Liver (tissue), 9 donors: ENCODE data around the gene ZCCHC14. TPM values are rescaled to one million over a fixed set of nuclear protein-coding genes. Genes with fewer than 3 reads are reported as not detected.

ENCODE experiments used
- DNase-seq: peaks from one replicate; pipeline ENCODE4 v3.0.0-alpha.2; 2017; ENCODE audit warnings: low spot score
- H3K27ac ChIP-seq, 2 donors: one replicate each; pipeline ENCODE4 v1.7.0; 2013; ENCODE audit warnings: inconsistent platforms in 2 of 2, low read length in 2 of 2, control low read depth in 1 of 2, low read depth in 1 of 2, mild to moderate bottlenecking in 1 of 2
- H3K27me3 ChIP-seq, 4 donors: one replicate each; pipeline versions ENCODE4 v1.6.1 to v1.7.0; 2013; ENCODE audit warnings: low read length in 3 of 4, inconsistent platforms in 1 of 4, mild to moderate bottlenecking in 1 of 4, moderate library complexity in 1 of 4; ENCODE audit not compliant: control insufficient read depth in 4 of 4, insufficient read depth in 4 of 4
- H3K36me3 ChIP-seq, 4 donors: one replicate each; pipeline versions ENCODE4 v1.6.1 to v1.7.0; 2013; ENCODE audit warnings: low read length in 3 of 4, mild to moderate bottlenecking in 3 of 4, low read depth in 1 of 4, moderate library complexity in 1 of 4; ENCODE audit not compliant: control insufficient read depth in 4 of 4, insufficient read depth in 3 of 4
- H3K4me1 ChIP-seq, 4 donors: one replicate each; pipeline versions ENCODE4 v1.6.1 to v1.7.0; 2013; ENCODE audit warnings: low read length in 3 of 4, mild to moderate bottlenecking in 3 of 4, moderate library complexity in 1 of 4; ENCODE audit not compliant: control insufficient read depth in 4 of 4, insufficient read depth in 4 of 4
- H3K4me3 ChIP-seq, 3 donors: one replicate each; pipeline versions ENCODE4 v1.6.1 to v1.7.0; 2013; ENCODE audit warnings: low read length in 3 of 3, control low read depth in 1 of 3, low read depth in 1 of 3, mild to moderate bottlenecking in 1 of 3
- H3K9ac ChIP-seq, 2 donors: one replicate each; pipeline ENCODE4 v1.7.0; 2013; ENCODE audit warnings: low read length in 2 of 2, mild to moderate bottlenecking in 2 of 2, moderate library complexity in 2 of 2, control low read depth in 1 of 2, low read depth in 1 of 2
- H3K9me3 ChIP-seq, 4 donors: one replicate each; pipeline versions ENCODE4 v1.6.1 to v1.7.0; 2013; ENCODE audit warnings: low read length in 3 of 4; ENCODE audit not compliant: control insufficient read depth in 4 of 4
- EGR1 ChIP-seq, 2 donors: IDR thresholded peaks; 2 replicates each; pipeline ENCODE4 v1.6.1; 2016 to 2018; ENCODE audit warnings: antibody characterized with exemption in 2 of 2, low read depth in 2 of 2
- FOXA1 ChIP-seq: IDR thresholded peaks from 2 replicates; pipeline ENCODE4 v1.6.1; 2016; ENCODE audit warnings: antibody characterized with exemption
- FOXA2 ChIP-seq: IDR thresholded peaks from 2 replicates; pipeline ENCODE4 v1.6.1; 2016; ENCODE audit warnings: antibody characterized with exemption
- GABPA ChIP-seq, 2 donors: IDR thresholded peaks in 1 of 2; conservative IDR thresholded peaks in 1 of 2; 2 replicates each; pipeline ENCODE4 v1.6.1; 2016; ENCODE audit warnings: antibody characterized with exemption in 2 of 2, mild to moderate bottlenecking in 1 of 2, moderate library complexity in 1 of 2
- HNF4A ChIP-seq, 2 donors: conservative IDR thresholded peaks; 2 replicates each; pipeline ENCODE4 v1.6.1; 2016; ENCODE audit warnings: antibody characterized with exemption in 2 of 2, mild to moderate bottlenecking in 2 of 2
- HNF4G ChIP-seq: IDR thresholded peaks from 2 replicates; pipeline ENCODE4 v1.6.1; 2016; ENCODE audit warnings: antibody characterized with exemption
- JUND ChIP-seq, 2 donors: IDR thresholded peaks; 2 replicates each; pipeline ENCODE4 v1.6.1; 2016; ENCODE audit warnings: antibody characterized with exemption in 2 of 2
- RXRA ChIP-seq, 2 donors: IDR thresholded peaks; 2 replicates each; pipeline ENCODE4 v1.6.1; 2017 to 2018; ENCODE audit warnings: antibody characterized with exemption in 2 of 2, mild to moderate bottlenecking in 1 of 2
- SP1 ChIP-seq: IDR thresholded peaks from 2 replicates; pipeline ENCODE4 v1.6.1; 2018; ENCODE audit warnings: antibody characterized with exemption, mild to moderate bottlenecking
- TAF1 ChIP-seq: conservative IDR thresholded peaks from 2 replicates; pipeline ENCODE4 v1.6.1; 2016; ENCODE audit warnings: antibody characterized with exemption, mild to moderate bottlenecking
- YY1 ChIP-seq: IDR thresholded peaks from 2 replicates; pipeline ENCODE4 v1.6.1; 2016; ENCODE audit warnings: antibody characterized with exemption, mild to moderate bottlenecking
- WGBS: extraction: QIAGEN DNeasy Blood & Tissue Kit; methylation state at CpG from one replicate; pipeline ENCODE4 v1.1.7; 2013; 5-methylcytosine and 5-hydroxymethylcytosine counted together
- polyA plus RNA-seq, 2 donors: library from polyadenylated mRNA; stranded (reverse) in 1 of 2; unstranded in 1 of 2; fragments of 200-250 nt in 1 of 2; fragments of >200 nt in 1 of 2; fragmentation: Nextera tagmentation in 1 of 2; extraction: Ambion mirVana in 1 of 2; gene quantifications; one replicate each; pipeline versions ENCODE4 v1.2.1 to v1.2.3, GENCODE V29; 2013 to 2015
- total RNA-seq, 2 donors: library from RNA; depleted of rRNA; stranded (reverse); fragments of >200 nt; gene quantifications; one replicate each; pipeline ENCODE4 v1.2.3, GENCODE V29; 2014
- TF ChIP-seq, protein P1 (sequence below): IDR thresholded peaks from 2 replicates; pipeline ENCODE4 v1.6.1; 2016; ENCODE audit warnings: antibody characterized with exemption
- TF ChIP-seq, protein P2 (sequence below): fragments of 150-350 bp; IDR thresholded peaks from 2 replicates; pipeline ENCODE4 v1.5.1; 2017; ENCODE audit warnings: improper control_type of control experiment, low read depth, low read length; ENCODE audit not compliant: missing input control
- TF ChIP-seq, protein P3 (sequence below): IDR thresholded peaks from 2 replicates; pipeline ENCODE4 v1.6.1; 2016; ENCODE audit warnings: antibody characterized with exemption
- TF ChIP-seq, protein P4 (sequence below): IDR thresholded peaks from 2 replicates; pipeline ENCODE4 v1.6.1; 2016; ENCODE audit warnings: antibody characterized with exemption, mild to moderate bottlenecking
- donor health status: healthy.
- donor health status: healthy.
- donor health status: healthy.
- donor health status: healthy.
- donor health status: healthy.

The ZCCHC14 gene
- total and polyA plus RNA-seq, 4 donors, result 6.3 to 21.7 (median 8.0) TPM

DNA sequence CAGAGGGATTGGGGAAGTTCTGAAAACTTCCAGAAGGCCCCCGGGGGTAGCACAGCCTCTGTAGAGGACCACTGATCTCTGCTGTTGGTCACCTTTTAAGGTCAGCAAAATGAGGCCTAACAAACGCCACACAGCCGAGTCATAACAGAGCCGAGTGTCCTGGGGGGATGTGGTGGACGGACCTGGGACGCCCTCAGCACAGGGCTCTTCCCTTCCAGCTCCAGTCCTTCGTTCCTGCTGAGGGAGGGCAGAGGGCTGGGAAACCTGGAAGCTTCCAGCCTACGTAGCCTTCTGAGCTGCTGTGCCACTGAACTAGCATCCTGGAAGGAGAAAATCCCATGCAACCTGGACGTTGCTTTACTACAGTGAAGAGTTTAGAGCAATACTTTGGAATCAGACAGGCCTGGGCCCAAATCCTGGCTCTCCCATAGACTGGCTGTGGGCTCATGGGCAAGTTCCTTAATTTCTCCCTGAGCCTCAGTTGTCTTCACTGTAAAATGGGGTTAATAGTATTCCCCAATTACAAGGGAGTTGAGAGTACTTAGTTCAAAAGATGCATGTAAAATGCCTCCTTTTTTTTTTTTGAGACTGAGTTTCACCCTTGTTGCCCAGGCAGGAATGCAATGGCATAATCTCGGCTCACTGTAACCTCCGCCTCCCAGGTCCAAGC is 34.4 kb upstream of the ZCCHC14 start:
- no peak overlapping the region for H3K4me3 ChIP-seq
- no peaks in the 10 kb centered on the region for H3K9me3 ChIP-seq
- H3K4me1 ChIP-seq, result peaks cover 2 to 30% (median 19%) of the 10 kb centered on the region in 4 donors
- no peaks in the 10 kb centered on the region for H3K27me3 ChIP-seq
- H3K9ac ChIP-seq, result no peak overlapping the region
- H3K36me3 ChIP-seq, result no peaks in the 10 kb centered on the region
- H3K27ac ChIP-seq, result no peak overlapping the region
- no peak for DNase-seq
- 92% methylated on average over 11 of the region's 11 CpGs for WGBS
- TF ChIP-seq TAF1, result no peak
- TF ChIP-seq, protein P1, sequence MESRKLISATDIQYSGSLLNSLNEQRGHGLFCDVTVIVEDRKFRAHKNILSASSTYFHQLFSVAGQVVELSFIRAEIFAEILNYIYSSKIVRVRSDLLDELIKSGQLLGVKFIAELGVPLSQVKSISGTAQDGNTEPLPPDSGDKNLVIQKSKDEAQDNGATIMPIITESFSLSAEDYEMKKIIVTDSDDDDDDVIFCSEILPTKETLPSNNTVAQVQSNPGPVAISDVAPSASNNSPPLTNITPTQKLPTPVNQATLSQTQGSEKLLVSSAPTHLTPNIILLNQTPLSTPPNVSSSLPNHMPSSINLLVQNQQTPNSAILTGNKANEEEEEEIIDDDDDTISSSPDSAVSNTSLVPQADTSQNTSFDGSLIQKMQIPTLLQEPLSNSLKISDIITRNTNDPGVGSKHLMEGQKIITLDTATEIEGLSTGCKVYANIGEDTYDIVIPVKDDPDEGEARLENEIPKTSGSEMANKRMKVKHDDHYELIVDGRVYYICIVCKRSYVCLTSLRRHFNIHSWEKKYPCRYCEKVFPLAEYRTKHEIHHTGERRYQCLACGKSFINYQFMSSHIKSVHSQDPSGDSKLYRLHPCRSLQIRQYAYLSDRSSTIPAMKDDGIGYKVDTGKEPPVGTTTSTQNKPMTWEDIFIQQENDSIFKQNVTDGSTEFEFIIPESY, result no peak
- no peak for TF ChIP-seq FOXA1
- TF ChIP-seq, protein P2, sequence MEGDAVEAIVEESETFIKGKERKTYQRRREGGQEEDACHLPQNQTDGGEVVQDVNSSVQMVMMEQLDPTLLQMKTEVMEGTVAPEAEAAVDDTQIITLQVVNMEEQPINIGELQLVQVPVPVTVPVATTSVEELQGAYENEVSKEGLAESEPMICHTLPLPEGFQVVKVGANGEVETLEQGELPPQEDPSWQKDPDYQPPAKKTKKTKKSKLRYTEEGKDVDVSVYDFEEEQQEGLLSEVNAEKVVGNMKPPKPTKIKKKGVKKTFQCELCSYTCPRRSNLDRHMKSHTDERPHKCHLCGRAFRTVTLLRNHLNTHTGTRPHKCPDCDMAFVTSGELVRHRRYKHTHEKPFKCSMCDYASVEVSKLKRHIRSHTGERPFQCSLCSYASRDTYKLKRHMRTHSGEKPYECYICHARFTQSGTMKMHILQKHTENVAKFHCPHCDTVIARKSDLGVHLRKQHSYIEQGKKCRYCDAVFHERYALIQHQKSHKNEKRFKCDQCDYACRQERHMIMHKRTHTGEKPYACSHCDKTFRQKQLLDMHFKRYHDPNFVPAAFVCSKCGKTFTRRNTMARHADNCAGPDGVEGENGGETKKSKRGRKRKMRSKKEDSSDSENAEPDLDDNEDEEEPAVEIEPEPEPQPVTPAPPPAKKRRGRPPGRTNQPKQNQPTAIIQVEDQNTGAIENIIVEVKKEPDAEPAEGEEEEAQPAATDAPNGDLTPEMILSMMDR, result no peak
- no peak for TF ChIP-seq HNF4A (conservative IDR thresholded peaks at IDR 0.05)
- TF ChIP-seq, protein P3, sequence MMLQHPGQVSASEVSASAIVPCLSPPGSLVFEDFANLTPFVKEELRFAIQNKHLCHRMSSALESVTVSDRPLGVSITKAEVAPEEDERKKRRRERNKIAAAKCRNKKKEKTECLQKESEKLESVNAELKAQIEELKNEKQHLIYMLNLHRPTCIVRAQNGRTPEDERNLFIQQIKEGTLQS, result no peak
- TF ChIP-seq GABPA (IDR thresholded peaks at IDR 0.05 in 1 of 2, conservative IDR thresholded peaks at IDR 0.05 in 1 of 2), result no peak
- TF ChIP-seq, protein P4, sequence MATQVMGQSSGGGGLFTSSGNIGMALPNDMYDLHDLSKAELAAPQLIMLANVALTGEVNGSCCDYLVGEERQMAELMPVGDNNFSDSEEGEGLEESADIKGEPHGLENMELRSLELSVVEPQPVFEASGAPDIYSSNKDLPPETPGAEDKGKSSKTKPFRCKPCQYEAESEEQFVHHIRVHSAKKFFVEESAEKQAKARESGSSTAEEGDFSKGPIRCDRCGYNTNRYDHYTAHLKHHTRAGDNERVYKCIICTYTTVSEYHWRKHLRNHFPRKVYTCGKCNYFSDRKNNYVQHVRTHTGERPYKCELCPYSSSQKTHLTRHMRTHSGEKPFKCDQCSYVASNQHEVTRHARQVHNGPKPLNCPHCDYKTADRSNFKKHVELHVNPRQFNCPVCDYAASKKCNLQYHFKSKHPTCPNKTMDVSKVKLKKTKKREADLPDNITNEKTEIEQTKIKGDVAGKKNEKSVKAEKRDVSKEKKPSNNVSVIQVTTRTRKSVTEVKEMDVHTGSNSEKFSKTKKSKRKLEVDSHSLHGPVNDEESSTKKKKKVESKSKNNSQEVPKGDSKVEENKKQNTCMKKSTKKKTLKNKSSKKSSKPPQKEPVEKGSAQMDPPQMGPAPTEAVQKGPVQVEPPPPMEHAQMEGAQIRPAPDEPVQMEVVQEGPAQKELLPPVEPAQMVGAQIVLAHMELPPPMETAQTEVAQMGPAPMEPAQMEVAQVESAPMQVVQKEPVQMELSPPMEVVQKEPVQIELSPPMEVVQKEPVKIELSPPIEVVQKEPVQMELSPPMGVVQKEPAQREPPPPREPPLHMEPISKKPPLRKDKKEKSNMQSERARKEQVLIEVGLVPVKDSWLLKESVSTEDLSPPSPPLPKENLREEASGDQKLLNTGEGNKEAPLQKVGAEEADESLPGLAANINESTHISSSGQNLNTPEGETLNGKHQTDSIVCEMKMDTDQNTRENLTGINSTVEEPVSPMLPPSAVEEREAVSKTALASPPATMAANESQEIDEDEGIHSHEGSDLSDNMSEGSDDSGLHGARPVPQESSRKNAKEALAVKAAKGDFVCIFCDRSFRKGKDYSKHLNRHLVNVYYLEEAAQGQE, result no peak
- TF ChIP-seq HNF4G, result no peak
- no peak for TF ChIP-seq RXRA (IDR thresholded peaks at IDR 0.05)
- TF ChIP-seq EGR1 (IDR thresholded peaks at IDR 0.05; ENCODE audit: low read depth in 2 of 2), result no peak
- no peak for TF ChIP-seq SP1
- no peak for TF ChIP-seq YY1
- TF ChIP-seq JUND (IDR thresholded peaks at IDR 0.05), result no peak
- TF ChIP-seq FOXA2, result no peak
